HK-2 (cell line): ENCODE measurements around the gene DRAP1.
A peak's percentile ranks its signal among the peaks of the same experiment; 100 is the strongest.

Experiments
- DNase-seq: peaks from one replicate; pipeline ENCODE4 v3.0.0-alpha.2; 2018; ENCODE audit not compliant: unreplicated experiment

The DRAP1 gene

DNA sequence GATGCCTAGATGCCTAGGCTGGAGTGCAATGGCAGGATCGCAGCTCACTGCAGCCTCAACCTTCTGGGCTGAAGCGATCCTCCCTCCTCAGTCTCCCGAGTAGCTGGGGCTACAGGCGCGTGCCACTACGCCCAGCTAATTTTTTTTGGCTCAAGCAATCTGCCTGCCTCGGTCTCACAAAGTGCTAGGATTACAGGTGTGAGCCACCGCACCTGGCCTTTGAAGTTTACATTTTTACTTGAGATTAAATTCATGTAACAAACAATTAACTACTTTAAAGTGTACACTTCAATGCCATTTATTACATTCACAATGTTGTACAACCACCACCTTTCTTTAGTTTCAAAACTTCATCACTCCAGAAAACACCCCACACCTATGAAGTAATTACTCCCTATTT is 15.5 kb upstream of the DRAP1 start:
- DNase-seq = no peak

DNA sequence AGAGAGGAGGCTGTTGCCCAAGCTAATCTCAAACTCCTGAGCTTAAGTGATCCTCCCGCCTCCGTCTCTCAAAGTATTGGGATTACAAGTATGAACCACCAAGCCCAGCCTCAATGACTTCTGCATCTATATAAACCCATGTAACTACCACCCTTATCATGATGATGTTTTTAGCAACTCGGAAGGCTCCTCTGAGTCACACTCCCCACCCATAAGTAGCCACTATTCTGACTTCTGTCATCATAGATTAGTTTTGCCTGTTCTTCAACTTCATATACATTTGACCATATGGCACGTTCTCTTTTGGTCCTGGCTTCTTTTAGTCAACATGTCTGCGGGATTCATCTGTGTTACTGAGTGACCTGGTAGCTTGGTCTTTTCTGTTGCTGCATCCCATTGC is 12.6 kb upstream of the DRAP1 start:
- DNase-seq = no peak

DNA sequence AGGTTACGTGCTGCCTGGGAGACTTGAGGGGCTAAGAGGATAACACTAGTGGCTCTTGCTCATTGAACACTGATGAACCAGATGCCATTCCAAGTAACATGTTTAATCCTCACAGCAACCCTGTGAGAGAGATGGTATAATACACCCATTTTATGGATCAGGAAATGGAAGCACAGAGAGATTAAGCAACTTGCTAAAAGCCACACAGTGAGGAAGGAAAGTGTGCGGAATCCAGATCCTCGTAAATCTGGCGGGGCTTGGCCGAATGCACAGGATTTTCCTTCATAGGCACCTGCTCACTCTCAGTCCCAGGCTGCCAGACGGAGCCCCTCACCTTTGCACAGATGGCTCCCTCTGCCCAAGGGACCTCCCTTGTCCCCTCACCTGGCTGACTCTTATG is 11.3 kb upstream of the DRAP1 start:
- DNase-seq = no peak

DNA sequence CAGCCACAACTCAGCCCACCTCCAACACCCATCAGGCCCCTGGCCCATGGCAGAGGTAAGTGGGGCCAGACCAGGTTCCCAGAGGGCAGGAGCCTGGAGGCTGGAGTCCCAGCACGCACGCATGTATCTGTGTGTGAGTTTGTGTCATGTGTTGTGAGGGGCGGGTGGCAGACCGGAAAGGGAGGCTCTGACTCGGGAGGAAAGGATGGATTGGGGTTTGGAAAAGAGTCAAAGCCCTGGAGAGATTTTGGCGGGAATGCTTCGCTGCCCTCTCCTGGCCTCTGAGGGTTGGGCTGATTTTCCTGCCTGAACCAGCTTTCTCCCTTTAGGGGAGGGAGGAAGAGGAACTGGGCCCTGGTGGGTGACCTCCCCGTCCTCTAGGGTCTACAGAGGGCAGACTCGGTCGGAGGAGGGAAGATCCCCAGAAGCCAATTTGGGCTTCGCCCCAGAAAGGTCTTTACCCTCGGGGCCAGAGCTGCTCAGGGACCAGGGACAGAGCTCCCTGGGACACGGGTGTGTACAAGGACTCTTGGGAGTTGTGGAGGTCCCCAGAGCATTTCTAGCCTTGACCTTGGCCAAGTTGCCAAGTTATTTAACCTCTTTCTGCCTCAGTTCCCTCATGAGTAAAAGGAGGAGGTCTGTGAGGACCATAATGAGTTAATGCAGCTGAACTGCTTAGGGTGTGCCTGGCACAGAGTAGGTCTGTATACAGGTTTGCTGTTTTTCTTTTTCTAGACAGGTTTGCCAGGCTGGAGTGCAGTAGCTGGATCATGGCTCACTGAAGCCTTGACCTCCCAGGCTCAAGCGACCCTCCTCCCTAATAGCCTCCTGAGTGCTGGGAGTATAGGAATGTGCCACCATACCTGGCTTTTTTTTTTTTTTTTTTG is 7.3 kb upstream of the DRAP1 start:
- DNase-seq = peak; percentile 85

DNA sequence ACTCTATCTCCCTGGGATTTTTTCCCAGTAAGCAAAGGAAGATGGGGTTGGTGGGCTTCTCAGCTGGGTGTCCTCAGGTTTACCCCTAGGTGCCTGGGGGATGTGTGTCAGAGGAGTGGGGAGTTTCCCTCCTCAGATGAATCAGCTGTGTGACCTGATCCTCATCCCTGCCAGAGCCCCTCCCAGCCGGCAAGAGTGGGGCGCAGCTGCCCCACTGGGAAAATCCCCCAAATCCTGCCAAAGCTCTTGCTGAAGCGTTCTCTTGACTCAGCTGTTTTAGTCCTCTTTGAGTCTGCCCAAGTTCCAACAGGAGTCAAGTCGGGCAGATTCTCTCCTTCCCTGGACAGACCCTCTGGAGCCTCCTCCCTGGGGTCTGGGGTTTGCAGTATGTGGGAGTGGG is 6.4 kb upstream of the DRAP1 start:
- DNase-seq = peak; percentile 67

DNA sequence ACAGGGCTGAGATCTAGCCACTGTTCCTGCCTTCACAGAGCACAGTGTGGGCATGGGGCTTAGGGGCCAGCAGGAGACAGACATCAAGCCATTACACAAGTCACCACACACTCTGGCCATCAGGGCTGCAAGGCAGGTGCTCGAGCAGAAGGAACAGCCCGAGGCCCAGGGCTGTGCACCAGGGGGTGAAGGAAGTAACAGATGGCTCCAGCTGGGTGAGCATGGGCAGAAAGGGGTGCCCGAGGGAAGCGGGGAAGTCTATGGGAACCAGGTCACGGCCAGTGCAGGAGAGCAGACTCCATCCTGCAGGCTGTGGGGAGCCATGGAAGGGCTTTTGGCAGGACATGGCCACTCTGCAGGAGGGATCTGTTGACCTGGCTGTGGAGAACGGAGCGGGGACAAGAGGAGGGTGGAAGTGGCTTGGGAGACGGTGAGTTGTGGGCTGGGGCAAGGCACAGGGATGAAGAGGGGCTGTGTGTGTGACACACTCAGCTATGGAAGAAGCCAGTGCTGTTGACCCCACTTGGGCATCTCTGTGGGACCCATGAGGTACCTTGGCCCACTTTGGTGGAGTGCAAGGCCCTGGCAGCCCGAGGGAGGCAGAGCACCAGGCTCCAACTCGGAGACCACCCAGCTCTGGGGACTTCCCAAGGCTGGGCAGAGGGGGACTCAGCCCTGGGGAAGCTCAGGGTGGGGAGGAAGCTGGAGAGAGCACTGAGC is 4.0 kb upstream of the DRAP1 start:
- DNase-seq = no peak

DNA sequence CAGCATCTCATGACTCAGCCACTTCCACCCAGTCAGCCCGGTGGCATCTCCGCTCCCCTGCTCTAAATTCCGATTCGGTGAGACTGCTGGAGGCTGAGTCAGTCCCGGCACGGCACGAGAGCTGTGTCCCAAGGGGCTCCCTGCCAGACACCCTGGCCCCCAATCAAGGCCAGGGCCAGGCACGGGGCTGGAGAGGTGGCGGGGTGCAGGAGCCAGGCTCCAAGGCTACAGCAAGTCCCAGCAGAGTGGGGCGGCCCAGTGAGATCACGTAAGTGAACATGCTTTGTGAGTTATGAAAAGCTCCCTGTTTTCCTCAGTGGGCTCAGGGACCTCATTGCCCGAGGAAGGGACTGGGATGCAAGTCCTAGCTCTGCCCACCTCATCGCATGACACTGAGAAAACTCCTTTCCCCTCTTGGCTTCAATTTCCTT is 3.4 kb upstream of the DRAP1 start:
- peak; percentile 90 for DNase-seq

DNA sequence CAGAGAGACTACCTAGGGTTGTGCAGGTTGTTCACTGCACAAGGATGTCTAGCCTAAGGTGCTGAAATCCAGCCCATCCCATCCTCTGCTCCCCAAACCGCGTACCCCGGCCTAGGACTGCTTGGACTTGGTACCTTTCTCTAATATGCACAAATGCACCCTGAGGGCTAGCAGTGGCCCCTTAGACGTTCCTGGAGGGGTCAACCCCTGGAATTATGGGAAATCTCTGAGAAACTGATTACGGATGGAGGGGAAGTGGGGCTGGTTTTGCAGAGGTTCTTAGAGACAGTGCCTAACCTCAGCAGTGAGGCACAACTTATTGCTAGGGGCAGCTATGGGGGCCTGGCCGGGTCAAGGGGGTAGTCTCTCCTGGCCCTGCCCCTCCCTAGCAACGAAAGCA is 2.8 kb upstream of the DRAP1 start:
- DNase-seq = no peak

DNA sequence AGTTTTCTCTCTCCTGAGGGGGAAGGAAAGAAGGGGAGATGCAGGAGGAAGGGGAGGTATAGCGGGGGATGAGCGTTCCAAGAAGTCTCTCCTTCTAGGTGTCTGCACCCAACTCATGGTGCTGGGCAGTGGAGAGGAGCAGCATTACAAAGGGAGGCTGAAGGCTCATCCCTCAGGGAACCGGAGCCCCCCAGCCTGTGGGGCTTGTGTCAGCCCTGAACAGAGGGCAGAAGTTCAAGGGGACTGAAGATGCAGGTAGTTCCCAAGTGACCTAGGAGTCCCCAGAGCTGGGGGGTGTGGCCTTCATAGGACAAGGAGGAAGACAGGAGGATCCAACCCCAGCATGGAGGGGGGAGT is 2.2 kb upstream of the DRAP1 start:
- no peak for DNase-seq

DNA sequence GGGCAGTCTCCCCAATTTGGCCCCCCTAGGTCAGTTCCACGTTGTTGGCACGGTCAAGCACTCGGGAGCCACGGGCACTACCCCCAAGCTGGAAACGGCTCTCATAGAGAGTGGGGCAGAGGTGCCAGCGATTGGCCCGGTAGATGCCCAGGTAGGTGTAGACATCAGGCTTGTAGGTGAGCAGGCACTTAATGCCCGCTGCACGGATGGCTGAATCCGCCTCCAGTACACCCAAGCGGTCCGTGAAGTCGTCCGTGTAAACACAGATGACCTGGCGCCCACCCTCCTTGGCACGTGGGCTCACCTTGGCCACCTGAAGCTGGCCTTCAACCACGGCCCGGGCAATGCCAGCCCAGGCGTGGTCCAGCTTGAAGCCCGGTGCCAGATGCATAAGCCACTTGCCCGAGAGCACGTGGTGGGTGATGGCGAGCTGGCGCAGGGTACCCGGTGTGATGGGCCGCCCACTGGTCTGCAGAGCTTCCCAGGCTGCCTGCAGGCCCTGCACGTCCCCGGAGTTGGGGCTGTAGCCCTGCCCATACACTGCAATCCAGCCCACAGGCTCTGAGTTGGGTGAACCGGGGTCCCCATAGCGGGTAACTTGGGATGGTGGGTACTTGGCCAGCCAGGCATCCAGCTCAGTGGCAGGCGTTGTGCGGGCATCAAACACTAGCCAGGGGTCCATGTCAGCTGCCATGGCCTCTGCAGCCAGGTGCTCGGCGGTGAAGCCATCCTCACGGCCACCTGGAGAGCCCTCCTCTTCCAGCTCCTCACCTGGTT is 1.6 kb upstream of the DRAP1 start:
- DNase-seq = no peak

DNA sequence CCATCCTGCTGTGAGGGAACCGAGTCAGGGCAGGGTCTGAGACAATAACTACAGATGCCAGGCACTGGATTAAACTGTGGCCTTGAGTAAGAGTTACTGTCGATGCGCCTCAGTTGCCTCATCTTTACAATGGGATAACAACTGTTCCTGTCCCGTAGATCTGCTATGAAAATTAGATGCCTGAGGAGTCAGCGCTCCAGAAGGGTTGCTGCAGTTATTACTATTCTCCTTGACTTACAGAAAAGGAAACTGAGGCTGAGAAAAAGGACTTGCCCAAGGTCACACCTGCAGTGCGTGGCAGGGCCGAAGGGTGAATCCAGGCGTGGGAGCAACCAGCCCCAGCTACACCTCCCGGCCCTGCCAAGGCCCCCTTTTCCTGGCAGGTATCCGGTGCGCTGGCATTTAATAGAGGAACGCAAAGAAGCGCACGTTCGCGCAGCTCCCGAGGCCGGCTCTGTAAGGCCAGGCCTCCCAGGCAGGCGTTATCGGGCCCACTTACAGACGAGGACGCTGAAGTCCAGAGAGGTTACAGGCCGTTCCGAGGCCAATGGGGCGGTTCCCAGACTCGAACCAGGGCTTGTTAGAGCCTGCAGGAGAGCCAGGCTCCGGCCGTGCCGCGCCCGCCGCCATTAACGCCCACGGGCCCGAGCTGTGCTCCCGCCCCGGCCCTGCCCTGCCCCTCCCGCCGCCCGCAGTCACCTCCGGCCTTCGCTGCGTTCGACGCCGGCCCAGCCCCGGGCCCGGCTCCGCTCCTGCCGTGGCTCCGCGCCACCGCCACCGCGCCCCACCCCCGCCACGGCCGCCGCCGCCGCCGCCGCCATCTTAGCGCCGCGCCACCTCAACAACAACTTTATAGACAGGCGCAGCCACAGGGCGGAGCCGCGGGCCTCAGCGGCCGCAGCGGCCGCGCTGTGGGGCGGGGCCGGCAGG is 750 bp upstream of the DRAP1 start, which contains the start of gene C11orf68:
TSS of gene C11orf68 (minus strand) at position 852 of the 930 bp plus-strand sequence. CDS start at position 821, 31 bp downstream.
- DNase-seq = no peak

DNA sequence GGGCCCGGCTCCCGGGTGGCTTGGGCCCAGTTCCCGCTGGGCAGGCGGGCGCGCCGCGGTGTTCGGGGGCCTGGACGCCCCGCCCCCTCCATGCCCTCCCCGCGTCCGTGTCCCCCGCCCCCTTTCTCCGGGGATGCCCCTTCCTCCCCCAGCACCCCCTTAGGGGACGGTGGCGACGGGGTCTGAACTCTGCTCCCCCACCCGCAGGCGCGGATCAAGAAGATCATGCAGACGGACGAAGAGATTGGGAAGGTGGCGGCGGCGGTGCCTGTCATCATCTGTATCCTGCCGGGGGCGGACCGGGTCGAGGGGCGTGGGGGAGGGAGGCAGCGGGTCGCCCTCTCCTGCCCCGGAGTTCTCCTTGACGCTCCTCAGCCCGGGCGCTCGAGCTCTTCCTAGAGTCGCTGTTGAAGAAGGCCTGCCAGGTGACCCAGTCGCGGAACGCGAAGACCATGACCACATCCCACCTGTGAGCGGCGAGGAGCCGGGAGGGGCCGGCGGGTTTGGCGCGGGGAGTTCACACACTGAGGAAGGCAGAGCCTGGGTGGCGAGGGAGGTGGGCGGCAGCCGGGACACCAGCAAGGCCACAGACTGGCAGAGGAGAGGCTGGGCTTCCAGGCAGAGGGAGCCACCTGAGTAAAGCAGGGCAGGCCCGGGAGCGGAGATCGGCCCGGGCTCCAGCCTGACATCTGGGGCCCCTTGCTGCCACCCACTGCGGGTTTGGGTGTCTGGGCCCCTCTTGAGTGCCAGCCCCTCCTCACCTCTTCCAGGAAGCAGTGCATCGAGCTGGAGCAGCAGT is 546 bp downstream of the DRAP1 start:
- no peak for DNase-seq

DNA sequence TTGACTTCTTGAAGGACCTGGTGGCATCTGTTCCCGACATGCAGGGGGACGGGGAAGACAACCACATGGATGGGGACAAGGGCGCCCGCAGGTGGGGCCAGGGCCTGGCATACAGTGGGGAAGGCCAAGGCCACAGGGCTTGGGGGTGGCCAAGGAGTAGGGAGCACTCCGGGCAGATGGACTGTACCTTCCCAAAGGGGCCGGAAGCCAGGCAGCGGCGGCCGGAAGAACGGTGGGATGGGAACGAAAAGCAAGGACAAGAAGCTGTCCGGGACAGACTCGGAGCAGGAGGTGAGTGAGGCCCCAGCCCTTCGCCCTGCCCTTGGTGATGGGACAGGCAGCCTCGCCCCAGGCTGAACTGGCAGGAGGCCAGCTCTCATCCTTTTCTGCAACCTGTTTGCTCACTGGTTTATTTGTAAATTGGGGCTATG is 1.2 kb downstream of the DRAP1 start:
- no peak for DNase-seq

DNA sequence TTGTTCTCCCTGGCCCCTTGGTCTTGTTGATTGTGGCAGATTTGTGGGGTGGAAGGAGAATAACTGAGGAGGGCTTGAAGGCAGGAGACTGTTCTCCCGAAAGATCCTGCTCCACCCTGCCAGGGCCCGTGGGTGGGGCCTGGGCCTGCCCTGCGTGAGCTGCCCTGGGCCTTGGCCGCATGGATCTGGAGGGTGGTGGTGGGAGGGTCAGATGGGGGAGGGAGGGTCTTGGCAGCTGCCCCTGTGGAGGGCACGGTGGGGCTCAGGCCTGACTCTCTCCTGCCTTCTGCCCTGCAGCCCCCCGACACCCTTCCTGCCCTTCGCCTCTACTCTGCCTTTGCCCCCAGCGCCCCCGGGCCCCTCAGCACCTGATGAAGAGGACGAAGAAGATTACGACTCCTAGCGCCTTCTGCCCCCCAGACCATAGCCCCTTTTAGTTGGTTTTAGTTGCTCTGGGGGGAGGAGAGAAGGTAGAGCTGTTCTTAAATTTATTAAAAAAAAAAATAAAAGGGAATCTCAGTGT is 1.9 kb downstream of the DRAP1 start:
- DNase-seq = no peak

DNA sequence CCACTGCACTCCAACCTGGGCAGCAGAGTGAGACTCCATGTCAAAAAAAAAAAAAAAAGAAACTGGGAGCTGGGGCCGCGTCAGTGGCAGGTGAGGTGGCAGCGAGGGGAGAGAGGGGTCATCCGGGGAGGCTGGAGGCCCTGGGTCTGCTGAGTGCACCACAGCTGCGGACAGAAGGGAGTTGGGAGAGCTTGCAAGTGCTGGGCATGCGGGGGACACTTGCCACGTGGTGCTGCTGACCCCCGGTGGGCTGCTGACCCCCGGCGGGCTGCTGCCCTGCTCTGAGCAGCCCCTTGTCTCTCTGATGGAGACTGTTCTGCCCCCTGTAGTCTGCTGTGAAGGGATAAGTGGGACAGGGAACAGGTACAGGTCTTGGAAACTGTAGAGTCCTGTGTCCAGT is 2.6 kb downstream of the DRAP1 start:
- no peak for DNase-seq

DNA sequence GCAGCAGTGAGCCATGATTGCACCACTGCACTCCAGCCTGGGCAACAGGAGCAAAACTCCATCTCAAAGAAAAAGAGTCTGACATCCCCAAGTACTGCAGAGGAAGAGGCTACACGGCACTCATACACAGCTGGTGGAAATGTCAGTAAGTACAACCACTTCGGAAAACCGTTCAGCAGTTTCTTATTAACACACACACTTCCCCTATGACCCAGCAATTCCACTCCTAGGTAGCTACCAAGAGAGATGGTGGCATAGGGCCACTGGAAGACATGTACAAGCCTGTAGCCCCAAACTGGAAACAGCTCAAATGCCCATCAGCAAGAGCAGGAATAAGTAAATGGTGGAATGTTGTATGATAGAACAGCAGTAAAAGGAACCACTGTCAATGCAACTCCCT is 3.3 kb downstream of the DRAP1 start:
- no peak for DNase-seq

DNA sequence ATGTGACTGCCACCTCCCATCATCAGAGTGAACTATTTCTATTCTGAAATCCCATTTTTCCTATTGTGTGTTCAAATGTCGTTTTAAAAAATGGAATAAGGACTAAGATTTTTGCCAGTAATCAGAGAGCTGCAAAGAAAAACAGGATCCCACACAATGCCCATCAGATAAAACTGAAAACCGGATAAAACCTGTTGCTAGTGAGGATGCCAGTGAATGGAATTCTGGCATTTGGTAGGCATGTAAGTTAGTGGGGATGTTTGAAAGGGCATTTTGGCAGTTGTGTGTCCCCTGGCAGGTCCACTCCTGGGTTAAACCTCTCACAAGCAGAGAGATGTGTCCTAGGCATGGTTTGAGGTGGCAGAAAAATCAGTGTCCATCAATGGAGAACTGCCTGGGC is 6.2 kb downstream of the DRAP1 start:
- DNase-seq = no peak

DNA sequence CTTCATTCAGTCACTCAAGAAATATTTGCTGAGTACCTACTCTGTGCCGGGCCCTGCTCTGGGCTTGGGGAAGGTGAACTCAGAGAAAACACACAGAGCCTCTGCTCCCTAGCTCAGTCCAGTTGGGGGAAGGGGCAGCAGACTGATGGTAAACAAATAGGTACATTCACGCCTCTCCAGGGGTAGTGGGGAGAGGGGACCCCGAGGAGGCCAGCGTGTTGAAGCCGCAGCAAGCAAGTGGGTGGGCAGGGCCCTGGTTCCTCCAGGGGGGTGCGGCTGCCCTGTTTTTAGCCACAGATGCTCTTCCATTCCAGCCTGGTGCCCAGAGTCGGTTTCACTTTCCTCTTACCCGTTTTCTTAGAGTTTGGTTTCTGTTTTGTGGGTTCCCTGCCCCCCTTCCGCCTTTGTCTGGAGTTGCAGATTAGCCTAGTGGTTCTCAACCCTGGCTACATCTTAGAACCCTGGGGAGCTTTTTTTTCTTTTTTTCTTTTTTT is 8.7 kb downstream of the DRAP1 start:
- no peak for DNase-seq

DNA sequence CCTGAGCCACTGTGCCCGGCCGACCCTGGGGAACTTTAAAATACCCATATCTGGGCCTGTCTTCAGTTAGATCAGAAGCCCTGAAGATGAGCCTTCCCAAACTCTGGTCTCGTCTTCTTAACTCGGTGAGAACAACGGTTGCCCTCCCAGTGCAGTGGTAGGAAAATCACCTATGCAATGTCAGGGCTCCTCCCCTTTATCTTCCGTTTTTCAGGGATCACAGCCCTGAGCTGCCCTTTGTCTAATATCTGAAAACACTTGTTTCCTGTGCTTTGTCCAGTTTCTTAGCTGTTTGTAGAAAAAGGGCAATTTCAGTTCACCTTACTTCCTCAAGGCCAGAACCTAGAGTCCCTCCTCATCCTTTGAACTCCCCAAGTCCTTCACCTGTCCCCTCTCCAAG is 9.4 kb downstream of the DRAP1 start:
- no peak for DNase-seq
